Stimulated activated CD4-positive, alpha-beta T cell treated with anti-CD3 and anti-CD28 coated beads, Interleukin-1b, Interleukin-23, amount 100 ng/mL, for 4 hours (primary cell): ENCODE data around the gene CDY2A.
"Not testable (repeated sequence)": the region's sequence is repeated elsewhere in the genome, so short reads cannot be mapped to it uniquely, and the experiment has no call there.

ENCODE experiments used
- DNase-seq, 2 donors: peaks; one replicate each; pipeline ENCODE4 v3.0.0-alpha.2; 2020; ENCODE audit warnings: low read depth in 2 of 2

Gene CDY2A, protein sequence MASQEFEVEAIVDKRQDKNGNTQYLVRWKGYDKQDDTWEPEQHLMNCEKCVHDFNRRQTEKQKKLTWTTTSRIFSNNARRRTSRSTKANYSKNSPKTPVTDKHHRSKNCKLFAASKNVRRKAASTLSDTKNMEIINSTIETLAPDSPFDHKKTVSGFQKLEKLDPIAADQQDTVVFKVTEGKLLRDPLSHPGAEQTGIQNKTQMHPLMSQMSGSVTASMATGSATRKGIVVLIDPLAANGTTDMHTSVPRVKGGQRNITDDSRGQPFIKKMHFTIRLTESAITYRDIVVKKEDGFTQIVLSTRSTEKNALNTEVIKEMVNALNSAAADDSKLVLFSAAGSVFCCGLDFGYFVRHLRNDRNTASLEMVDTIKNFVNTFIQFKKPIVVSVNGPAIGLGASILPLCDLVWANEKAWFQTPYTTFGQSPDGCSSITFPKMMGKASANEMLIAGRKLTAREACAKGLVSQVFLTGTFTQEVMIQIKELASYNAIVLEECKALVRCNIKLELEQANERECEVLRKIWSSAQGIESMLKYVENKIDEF

DNA sequence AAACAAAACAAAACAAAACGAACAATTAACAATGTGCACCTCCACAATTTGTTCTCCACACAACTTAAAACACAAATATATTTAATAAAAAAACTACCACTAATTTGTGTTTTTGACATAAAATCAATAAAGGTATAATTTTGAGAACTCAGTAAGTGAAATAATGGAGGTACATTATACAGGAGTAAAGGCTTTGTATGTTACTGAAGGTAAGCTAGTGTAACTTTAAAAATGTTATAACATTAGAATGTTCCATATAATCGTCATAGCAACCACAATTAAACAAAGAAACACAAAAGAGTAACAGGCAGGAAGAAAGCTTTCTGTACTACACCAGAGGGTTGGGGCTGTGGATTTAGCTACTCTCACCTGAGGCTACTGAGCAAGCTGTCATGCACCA is at the start of gene CDY2A:
CDY2A (plus strand) TSS at position 301 of the 400 bp plus-strand sequence. CDS start 328 bp downstream, outside the sequence.
- not testable (repeated sequence) for DNase-seq

DNA sequence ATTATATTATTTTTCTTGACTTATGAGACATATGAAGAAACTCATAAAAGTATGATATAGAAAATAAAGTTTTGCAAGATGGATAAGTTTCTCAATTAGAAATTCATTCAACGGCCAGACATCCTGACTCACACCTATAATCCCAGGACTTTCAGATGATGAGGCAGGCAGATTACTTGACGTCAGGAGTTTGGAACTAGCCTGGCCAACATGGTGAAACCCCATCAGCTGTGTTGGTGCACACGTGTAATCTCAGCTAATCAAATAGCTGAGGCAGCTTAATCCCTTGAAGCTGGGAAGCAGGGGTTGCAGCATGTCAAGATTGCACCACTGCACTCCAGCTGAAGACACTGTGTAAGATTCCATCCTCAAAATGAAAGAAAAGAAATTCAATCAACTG is 28.0 kb upstream of the CDY2A start:
- DNase-seq: not testable (repeated sequence)

DNA sequence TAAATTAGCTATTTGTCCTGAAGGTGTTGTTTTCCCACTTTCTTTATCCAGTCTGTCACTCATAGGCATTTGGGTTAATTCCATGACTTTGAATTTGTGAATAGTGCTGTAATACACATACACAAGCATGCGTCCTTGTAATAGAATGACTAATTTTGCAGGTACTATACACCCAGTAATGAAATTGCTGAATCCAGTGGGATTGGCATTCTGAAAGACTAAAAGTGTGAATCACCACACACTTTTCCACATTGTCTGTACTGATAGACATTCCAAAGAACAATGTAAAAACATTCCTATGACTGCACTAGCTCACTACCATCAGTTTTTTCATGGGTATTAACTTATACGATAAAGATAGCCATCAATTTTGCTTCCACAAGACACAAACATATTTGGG is 27.3 kb upstream of the CDY2A start:
- DNase-seq: not testable (repeated sequence)

DNA sequence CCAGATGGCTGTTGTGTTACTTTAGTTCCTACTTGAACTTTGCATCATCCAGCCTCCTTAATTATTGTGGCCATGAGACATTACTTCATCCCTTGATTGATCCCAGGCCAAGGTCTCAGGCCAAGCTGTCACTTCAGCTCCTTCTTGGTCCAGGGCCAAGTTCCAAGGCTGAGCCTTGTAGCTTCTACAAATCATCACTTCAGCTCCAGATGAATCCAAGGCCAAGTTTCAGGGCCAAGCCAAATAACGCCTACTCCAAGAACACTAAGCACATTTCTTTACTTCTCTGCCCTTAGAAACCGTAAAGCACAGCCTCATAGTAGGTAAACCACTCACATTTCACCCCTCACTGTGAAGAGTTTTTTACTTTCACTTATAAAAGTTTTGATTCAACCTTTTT is 1.7 kb upstream of the CDY2A start:
- DNase-seq: not testable (repeated sequence)

DNA sequence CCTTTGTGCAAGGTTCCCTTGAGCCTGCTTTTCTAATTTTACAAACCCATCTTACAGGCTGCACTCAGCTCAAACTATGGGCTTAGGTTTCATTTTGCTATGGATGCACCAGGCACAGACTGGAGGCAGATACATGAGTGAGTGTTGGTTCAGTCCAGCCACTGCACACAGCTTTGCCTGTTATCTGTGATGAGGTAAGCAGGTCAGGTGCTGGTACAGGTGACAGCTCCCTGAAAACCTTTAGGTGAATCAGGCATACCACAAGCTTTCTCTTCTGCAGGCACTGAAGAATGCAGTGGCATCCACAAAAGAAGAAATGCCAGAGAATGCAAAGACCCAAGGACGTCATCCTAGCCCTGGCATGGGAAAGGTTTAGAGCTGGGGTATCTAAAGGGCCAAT is 3.3 kb downstream of the CDY2A start:
- not testable (repeated sequence) for DNase-seq

DNA sequence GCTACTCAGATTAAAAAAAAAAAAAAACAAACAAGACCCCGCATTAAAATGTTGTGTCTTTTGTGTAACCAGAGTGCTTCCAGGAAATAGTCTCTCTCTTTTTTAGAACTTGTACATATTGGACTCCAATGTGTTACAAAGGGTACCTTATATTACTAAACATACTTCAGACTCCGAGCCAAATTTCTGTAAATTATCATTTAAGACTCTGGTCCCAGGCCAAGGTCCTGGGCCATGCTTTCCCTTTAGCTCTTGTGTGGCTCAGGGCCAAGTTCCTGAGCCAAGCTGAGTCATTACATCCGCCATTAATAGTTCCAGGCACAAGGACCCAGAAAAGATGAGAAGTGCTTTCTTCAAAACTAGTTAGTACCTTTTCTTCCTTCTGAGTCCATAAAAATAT is 4.6 kb downstream of the CDY2A start:
- not testable (repeated sequence) for DNase-seq

DNA sequence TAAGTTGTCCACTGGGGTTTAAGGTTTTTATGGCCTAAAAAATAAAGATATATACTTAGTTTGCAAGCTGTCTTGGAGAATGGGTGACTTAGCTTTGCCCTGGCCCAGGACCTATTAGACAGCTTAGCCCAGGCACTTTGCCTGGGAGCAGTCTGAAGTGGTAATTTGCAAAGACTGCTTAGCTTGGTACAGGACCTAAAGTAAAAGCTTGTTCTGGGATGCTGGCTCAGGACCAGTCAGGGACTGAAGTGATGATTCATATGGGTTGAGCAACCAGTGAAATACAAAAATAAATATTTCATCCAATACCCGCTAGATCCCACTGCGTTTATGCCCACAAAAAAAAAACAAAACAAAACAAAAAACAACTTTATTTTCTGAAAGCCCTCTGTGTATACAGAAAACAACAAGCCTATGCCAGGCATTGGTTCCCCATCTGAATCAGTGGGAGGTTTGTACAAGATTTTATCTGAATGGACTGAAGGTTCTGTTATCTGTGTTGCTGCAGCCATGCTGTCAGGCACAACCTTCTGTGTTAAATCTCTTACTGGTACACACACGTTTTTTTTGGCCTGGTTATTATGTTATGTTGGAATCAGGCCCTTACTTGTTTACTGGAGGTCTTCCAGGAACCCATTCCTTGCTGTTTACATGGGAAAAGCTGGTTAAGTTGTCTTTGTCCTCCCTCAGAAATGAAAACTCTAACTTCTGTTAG is 8.7 kb downstream of the CDY2A start:
- not testable (repeated sequence) for DNase-seq

DNA sequence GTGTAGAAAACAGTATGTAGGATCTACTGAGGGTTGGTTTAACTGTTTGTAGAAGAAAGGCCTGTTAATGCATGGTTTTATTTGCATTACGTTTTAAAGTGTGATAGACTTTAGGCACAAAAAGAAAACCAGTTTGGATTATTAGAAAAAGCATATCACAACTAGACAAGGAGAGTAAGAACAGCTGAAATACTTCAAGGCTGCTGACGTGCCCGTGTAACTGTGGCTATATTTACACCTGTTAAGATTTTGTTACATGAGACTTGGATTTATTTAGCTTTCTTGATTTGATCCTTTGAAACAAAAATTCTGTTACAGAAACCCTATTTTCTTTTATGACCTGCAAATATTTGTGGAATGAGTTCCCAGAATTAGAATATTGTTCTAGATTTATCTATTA is 9.3 kb downstream of the CDY2A start:
- DNase-seq: not testable (repeated sequence)

DNA sequence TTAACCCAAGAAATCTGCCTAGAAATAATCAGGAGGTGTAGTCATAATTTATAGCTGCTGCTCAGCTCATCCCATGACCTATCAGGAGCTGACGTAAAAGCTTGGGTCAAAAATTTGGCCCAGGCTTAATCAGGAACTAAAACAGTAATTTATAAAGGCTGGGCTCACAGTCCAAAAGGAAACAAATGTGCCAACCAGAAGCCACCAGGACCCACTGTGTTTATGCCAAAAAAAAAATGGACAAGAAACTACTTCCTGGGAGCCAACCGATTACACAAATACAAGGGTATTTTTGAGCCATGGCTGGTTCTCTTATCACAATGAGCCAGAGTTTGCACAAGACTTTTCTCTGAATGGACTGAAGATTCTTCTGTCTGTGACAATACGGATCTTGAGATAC is 19.4 kb downstream of the CDY2A start:
- DNase-seq: not testable (repeated sequence)

DNA sequence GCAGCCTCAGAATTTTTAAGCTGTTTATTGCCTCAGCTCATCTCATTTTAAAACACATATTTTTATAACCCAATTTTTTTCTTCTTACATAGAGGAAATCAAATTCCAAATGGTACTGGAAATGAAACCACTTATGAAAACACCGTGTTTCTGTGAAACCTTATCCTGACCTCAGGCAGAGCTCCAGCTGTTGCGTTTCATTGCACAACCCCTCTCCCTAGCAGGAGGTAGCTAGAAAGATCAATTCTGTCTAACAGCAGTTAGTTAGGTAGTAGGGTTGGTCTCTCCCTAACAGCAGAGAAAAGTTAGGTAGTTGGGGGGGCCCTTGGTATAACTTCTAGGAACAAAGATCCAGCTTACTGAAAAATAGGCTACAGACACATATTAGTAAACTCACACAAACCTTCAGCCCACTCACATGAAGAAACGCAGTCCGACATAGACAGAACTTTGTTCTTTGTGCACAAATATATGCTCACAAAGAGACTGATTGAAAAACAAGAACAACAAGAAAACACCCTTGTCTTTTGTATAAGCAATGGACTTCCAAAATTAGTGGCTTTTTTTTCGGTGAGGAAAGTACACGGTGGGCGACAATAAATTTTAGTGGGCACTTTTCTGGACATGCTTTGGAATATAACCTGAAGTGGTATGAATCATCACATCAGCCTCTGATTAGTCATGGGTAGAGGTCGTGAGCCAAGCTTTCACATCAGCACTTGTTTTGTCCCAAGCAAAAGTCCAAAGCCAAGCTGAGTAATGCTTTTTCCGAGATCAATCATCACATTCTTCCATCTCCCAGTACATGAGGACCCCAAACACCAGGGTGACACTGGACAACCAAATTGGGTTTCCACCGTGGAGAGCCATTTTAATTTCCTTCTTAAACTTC is 22.8 kb downstream of the CDY2A start:
- DNase-seq: not testable (repeated sequence)

DNA sequence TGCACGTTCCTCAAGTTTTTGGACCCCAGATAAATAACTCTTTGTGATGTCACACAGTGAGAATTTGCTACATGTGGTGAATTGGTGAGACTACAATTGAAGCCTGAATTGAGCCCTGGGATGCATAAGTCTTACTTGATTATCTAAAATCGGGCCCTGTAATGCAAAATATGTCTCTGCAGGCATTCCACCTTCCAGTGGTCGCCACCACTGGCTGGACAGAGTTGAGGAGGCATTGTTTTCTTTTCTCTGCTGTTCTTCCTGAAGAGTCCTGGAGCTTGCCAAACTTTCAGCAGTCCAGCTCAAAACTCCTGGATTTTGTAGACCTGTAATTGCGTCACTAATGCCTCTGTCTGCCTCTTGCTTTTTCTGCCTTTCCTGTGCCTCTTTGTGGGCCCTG is 23.5 kb downstream of the CDY2A start:
- not testable (repeated sequence) for DNase-seq

DNA sequence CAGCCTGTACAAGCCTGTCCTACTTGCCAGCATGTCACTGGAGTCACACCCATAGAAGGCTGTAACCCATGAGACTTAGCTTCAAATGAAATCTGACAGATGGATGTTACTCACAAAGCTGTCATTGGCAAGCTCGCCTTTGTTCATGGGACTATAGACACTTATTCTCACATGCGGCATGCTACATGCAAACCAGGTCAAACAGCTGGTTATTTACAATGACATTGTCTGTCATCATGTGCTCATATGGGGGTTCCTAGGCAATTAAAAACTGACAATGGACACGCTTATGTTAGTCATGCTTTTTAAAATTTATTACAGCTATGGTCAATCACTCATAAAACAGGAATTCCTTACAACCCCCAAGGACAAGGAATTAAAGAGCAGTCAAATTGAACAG is 30.9 kb downstream of the CDY2A start:
- not testable (repeated sequence) for DNase-seq

DNA sequence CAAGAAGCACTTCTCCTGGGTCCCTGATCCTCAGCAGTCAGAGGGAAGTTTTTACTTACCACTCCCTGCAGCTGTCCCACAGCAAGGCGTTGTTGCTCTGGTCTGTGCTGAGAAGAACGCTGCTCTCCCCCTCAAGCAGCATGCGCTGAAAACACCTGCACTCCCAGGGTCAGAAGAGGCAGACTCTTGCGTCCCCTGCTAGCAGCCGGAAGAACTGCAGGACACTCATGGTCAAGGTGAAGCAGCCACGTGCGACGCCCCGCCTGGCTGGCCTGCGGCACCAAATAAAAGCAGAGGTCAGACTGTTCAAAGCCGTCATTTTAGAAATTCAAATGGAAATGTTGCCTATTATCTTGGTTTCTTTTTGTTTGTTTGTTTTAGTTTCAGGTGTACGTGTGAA is 47.9 kb downstream of the CDY2A start:
- not testable (repeated sequence) for DNase-seq
